AG08396 (cell line): Measurements from ENCODE around the gene ICE1.
"Not testable (repeated sequence)": the region's sequence is repeated elsewhere in the genome, so short reads cannot be mapped to it uniquely, and the experiment has no call there.

ENCODE experiments used
- DNase-seq: peaks from one replicate; pipeline ENCODE4 v3.0.0; 2012; ENCODE audit warnings: low spot score, mixed read lengths

The ICE1 gene

DNA sequence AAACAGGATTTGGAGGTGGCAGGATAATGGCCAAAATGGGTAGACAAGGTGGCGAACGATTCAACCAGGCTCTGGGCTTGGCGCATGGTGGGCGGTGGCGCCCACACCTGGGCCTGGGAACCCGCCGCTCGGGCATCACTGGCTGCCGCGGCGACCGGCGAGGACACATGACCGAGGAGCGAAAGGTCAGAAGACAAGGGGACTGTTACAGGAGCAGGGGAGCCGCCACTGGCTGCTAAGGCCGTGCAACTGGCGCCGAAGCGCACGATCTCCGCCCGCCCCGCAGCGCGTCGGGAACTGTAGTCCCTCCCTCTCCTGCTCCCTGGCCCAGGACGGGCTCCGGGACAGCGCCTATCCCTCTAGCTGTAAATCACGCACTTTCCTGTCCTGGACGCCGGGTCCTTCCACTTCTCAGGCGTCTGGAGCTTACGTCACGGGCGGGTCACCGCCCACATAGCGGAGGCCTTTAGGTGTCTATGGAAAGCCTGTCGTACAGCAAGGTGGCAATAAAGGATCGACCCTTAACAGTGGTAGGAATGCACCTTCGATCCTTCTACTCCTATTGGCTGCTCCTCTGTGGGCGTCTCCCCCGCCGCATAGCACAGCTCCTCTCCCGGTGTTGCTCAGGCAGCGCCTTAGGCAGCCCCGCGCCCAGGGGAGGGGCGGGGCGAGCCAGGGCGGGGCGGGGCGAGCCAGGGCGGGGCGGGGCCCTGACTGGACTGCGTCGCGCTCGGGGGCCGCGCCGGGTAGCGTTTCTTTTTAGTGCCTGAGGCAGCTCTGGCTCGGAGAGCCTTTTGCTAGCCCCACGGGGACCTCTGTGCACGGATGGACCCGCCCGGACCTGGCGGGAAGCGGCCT lies at the start of gene ICE1:
TSS of gene ICE1 (plus strand) at position 717 of the 858 bp plus-strand sequence. CDS start 239 bp downstream, outside the sequence.
- peak; percentile 96 for DNase-seq

DNA sequence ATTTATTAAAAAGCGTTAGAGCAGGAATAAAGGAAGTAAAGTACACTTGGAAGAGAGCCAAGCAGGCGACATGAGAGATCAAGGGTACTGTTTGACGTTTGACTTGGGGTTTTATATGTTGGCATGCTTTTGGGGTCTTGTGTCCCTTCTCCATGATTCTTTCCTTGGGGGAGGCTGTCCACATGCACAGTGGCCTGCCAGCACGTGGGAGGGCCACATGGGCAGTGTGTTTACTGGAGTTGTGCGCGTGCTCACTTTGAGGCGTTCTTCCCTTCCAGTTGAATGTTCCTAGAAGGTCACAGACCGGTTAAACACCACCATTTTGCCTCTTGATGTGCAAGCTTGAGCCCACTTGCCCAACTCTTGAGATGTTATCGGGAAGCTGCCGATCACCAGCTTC lies 49.5 kb upstream of the ICE1 start:
- DNase-seq, result no peak

- DNase-seq, result no peak
Measured at GRCh38 chr5:5373351-5373989, 49.0 kb upstream of the ICE1 start.

- DNase-seq, result no peak
Measured at GRCh38 chr5:5374009-5374715, 48.3 kb upstream of the ICE1 start.

DNA sequence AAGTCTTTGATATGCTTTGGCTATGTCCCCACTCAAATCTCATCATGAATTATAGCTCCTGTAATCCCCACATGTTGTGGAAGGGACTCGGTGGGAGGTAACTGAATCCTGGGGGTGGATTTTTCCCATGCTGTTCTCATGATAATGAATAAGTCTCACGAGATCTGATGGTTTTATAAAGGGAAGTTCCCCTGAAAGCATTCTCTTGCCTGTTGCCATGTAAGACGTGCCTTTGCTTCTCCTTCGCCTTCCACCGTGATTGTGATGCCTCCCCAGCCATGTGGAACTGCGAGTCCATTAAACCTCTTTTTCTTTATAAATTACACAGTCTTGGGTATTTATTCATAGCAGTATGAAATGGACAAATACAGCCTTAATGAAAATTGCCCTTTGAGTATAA lies 44.7 kb upstream of the ICE1 start:
- no peak for DNase-seq

- no peak for DNase-seq
Measured at GRCh38 chr5:5378531-5378930, 43.9 kb upstream of the ICE1 start.

DNA sequence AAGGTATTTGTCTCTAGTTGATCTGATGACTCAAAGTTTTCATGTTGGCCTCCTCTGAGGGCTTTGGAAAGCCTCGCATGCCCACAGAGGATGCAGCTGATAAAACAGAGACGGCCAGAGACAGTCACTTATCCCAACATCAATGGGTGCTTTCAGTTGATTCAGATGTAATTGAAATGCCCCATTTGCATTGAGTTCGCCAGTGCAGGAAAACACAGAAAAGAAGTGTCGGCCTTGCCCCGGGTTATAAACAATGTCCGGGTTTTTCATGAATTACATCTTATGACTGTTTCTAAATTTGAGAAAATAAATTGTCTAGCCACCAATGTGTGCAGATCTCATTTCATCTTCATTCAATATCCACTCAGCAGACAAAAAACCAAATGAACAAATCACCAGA lies 42.2 kb upstream of the ICE1 start:
- DNase-seq, result no peak

DNA sequence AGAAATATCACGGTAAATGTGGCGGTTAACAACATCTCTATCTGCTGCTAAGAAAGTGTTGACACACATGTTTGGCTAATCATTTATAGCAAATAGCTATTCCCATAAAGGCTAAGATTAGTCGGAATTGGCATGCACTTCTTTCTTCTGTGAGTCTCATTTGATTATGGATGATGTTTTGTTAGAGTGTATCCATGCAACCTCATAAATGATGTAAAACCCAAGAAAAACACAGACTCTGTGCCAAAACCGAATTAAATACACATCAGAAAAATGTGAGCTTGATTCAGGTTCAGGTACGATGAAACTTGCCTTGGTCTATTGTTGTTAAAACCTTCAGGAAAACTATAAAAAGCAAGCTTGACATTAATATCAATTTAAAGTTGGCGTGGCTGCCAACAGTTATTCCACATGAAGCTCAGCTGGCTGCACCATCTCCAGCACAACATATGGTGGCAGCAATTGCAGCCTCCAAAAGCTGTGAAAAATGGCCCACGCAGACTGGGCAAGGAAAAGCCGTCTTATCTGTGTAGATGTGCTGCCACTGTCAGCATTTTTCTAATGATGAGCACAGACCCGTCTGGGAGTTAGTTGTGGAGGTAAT lies 41.1 kb upstream of the ICE1 start:
- DNase-seq, result no peak

GRCh38 chr5:5383461-5383860 lies 39.0 kb upstream of the ICE1 start:
- no peak for DNase-seq

DNA sequence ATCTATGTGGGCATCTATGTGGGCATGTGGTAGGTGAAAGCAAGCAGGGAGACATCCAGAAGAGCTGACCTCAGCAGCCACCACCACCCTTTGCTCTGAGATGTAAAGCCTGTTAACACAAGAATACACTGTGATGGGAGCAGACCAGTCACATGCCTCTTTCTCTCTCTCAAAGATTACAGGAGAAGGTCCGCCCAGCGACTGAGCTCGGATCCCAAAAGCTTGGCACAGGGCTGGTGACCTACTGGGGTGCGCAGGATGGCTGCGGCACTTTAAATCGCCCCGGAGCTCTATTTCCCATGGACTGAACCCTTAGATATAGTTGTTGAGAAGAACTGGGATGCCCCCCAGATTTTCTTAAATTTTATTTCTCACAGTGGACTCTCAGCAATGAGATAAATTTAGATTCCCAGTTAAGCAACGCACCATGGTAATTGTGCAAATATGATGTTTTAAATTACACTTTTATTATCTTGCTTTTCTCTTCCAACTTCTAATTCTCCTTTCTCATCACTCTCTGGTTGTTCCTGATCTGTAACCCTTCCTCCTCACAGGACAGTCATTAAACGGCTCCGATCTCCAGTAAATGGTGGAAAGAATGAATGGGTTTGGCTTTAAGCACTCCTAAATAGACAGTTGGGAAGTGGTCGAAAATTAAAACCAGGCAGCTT lies 37.7 kb upstream of the ICE1 start:
- DNase-seq, result no peak

- DNase-seq, result no peak
Measured at GRCh38 chr5:5385331-5385662, 37.2 kb upstream of the ICE1 start.

DNA sequence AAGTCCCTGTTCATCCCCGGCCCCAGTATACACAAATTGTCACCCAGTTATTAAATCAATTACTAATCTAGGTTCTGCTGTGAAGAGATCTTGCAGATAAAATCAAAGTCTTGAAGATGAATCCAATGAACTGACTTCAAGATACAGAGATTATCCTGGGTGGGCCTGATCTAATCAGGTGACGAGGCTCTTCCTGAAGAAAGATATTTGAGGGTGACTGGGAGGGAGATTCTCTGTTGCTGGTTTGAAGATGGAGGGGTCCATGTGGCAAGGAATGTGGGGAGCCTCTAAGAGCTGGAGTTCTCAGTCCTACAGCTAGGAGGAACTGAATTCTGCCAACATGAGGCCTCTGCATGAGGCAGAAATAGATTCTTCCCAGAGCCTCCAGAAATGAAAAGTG lies 36.1 kb upstream of the ICE1 start:
- no peak for DNase-seq

DNA sequence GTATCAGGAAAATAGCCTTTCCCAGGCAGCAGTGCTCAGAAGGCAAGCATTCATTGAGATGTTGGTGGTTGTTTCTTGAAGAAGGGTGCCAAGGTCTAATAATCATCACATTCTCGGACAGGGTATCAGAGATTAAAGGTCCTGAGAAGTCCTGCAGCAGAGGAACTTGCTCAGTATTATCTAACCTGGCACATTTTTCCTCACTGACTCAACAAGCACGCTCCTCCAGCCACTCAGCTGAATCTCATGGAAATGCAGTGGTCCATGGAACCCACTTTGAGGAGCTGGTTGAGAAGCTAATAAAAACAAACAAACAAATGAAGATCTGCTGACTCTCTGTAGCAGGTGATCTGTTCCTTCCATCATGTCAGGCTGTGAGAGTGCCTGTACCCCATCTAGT lies 35.3 kb upstream of the ICE1 start:
- DNase-seq, result no peak

DNA sequence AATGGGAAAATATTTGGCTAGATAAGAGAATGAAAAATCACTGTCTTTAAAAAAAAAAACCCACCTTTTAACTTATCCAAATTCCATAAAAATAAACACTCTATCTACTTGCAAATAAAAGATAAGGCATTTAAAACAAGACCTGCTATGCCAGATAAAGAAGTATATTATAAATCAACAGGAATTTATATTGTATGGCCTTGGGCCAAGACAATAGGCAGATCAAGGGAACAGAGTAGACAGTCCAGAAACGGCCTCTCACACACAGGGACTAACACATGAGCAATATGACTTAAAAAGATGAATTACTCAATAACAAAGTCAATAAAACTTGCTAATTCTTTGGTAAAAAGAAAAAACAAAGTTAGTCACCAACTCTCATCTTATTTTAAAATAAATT lies 34.7 kb upstream of the ICE1 start:
- DNase-seq, result no peak

GRCh38 chr5:5390121-5390869 lies 32.2 kb upstream of the ICE1 start:
- DNase-seq, result not testable (repeated sequence)

GRCh38 chr5:5392504-5392903 lies 30.0 kb upstream of the ICE1 start:
- DNase-seq, result not testable (repeated sequence)

DNA sequence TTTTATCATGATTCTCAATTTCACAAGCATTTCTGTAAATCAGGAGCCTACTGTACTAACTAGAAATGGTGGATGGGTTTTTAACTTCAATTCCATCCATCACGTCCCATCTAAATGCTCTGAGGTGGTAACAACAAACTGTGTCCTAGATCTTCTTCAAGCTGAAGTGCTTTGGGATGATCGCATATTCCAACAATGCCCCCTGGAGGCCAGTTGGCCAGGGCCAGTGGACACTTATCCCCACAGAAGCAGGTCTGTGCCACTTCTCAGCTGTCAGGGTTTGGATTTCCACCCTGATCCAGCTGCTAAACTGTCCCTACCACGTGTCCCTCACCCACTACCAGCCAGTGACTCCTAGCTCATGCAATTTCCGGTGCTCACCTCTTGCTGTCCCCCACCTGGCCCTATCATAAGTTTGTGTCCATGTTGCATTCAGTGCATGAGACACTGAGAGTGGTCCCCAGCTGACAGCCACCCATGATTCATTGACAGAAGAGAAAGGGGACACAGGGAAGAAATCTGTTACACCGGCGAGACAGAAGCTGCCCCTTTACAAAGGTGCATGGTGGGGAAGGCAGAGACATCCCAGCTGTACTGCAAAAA lies 28.0 kb upstream of the ICE1 start:
- DNase-seq, result not testable (repeated sequence)

GRCh38 chr5:5395093-5395492 lies 27.4 kb upstream of the ICE1 start:
- not testable (repeated sequence) for DNase-seq

GRCh38 chr5:5398071-5398470 lies 24.4 kb upstream of the ICE1 start:
- no peak for DNase-seq

- DNase-seq, result no peak
Measured at GRCh38 chr5:5401095-5401494, 21.4 kb upstream of the ICE1 start.

GRCh38 chr5:5403741-5404140 lies 18.7 kb upstream of the ICE1 start:
- no peak for DNase-seq
